K562 (cell line): ENCODE measurements around the gene ACTR3C. TPM values are rescaled to one million over a fixed set of nuclear protein-coding genes. Genes with fewer than 3 reads are reported as not detected.
"Not testable (repeated sequence)": the region's sequence is repeated elsewhere in the genome, so short reads cannot be mapped to it uniquely, and the experiment has no call there.

ENCODE experiments used
- ATF3 ChIP-seq, 2 experiments: fragments of 450-650 bp in 1 of 2; sonication (generic) in 1 of 2; formaldehyde crosslinking in 1 of 2; IDR thresholded peaks in 1 of 2; conservative IDR thresholded peaks in 1 of 2; 2 replicates each; pipeline versions ENCODE4 v1.6.1 to v1.8.1; 2016 to 2023; ENCODE audit warnings: mild to moderate bottlenecking in 2 of 2, moderate library complexity in 2 of 2, inconsistent platforms in 1 of 2, missing genetic modification reagents in 1 of 2
- HEY1 ChIP-seq: fragments of 250-450 bp; sonication (Bioruptor Pico); IDR thresholded peaks from 2 replicates; pipeline ENCODE4 v1.5.0; 2020; ENCODE audit warnings: mild to moderate bottlenecking, moderate library complexity, borderline replicate concordance
- KDM1A ChIP-seq, 2 experiments: fragments of 450-650 bp; IDR thresholded peaks; 2 replicates each; pipeline ENCODE4 v1.6.1; 2016; ENCODE audit warnings: mild to moderate bottlenecking in 2 of 2
- NR4A1 ChIP-seq, 2 experiments: fragments of 250-450 bp in 1 of 2; fragments of 450-650 bp in 1 of 2; sonication (Bioruptor Pico) in 1 of 2; IDR thresholded peaks; 2 replicates each; pipeline versions ENCODE4 v1.4.0 to v1.6.1; 2016 to 2020; ENCODE audit warnings: mild to moderate bottlenecking in 2 of 2, missing compliant biosample characterization in 1 of 2, missing genetic modification characterization in 1 of 2, moderate library complexity in 1 of 2
- SMARCA5 ChIP-seq: fragments of 450-650 bp; IDR thresholded peaks from 2 replicates; pipeline ENCODE4 v1.6.1; 2016
- TAF9B ChIP-seq: fragments of 450-650 bp; IDR thresholded peaks from 2 replicates; pipeline ENCODE4 v1.6.1; 2018; ENCODE audit warnings: mild to moderate bottlenecking; ENCODE audit not compliant: partially characterized antibody
- ZNF318 ChIP-seq, 2 experiments: fragments of 450-650 bp; IDR thresholded peaks; 2 replicates each; pipeline ENCODE4 v1.6.1; 2016; ENCODE audit warnings: mild to moderate bottlenecking in 2 of 2, borderline replicate concordance in 1 of 2, low read depth in 1 of 2, moderate library complexity in 1 of 2
- ZNF395 ChIP-seq: fragments of 200-800 bp; sonication (Bioruptor generic); IDR thresholded peaks from 2 replicates; pipeline ENCODE4 v1.6.1; 2017; ENCODE audit warnings: missing genetic modification characterization, missing compliant biosample characterization
- ZNF76 ChIP-seq: fragments of 250-450 bp; sonication (Bioruptor Pico); IDR thresholded peaks from 2 replicates; pipeline ENCODE4 v1.4.0; 2020; ENCODE audit warnings: mild to moderate bottlenecking, moderate library complexity, borderline replicate concordance
- ZNF766 ChIP-seq: fragments of 200-800 bp; sonication (Bioruptor generic); conservative IDR thresholded peaks from 2 replicates; pipeline ENCODE4 v1.6.1; 2016; ENCODE audit warnings: missing genetic modification characterization, missing compliant biosample characterization
- polyA plus RNA-seq, 8 experiments: library from polyadenylated mRNA; depleted of rRNA in 4 of 8; stranded (reverse) in 5 of 8; unstranded in 3 of 8; fragments of >200 nt; fragmentation: Nextera tagmentation in 2 of 8; fragmentation: Illumina TruSeq in 1 of 8; extraction: Ambion mirVana in 2 of 8; extraction: Trizol in 1 of 8; gene quantifications; 2 replicates each; pipeline versions ENCODE4 v1.2.1 to v1.2.3, GENCODE V29; 2011 to 2014; ENCODE audit warnings: inconsistent platforms in 1 of 8, missing spikeins in 1 of 8
- total RNA-seq, 7 experiments: library from RNA; depleted of rRNA in 6 of 7; stranded (reverse); fragments of >200 nt in 6 of 7; fragmentation: Illumina TruSeq in 2 of 7; extraction: Trizol in 2 of 7; gene quantifications; 2 replicates each; pipeline versions ENCODE4 v1.2.1 to v1.2.3, GENCODE V29; 2011 to 2021; ENCODE audit warnings: low replicate concordance in 1 of 7

Gene ACTR3C
- total and polyA plus RNA-seq, 9 of the 15 experiments (the other 6 are each of a cell fraction or from before 2014, with no cell fraction given) = 9.0 to 35.4 (median 13.3) TPM

GRCh38 chr7:150312649-150313366 lies 10.5 kb downstream of the ACTR3C start (continued):
- TF ChIP-seq ZNF318 (IDR thresholded peaks at IDR 0.05; ENCODE audit: borderline replicate concordance in 1 of 2, low read depth in 1 of 2) = peak in 1 of 2 experiments; percentile 86; a peak in 2 of 4 replicates
- peak; percentile 91 for TF ChIP-seq ZNF395 (CRISPR knock-in tag)
- peak; percentile 74 to 83; a peak in 3 of 4 replicates for TF ChIP-seq KDM1A (IDR thresholded peaks at IDR 0.05)
- TF ChIP-seq NR4A1 (CRISPR knock-in tag; IDR thresholded peaks at IDR 0.05) = not testable (repeated sequence)
- peak; percentile 82 for TF ChIP-seq NR4A1 (tag; IDR thresholded peaks at IDR 0.05)
- TF ChIP-seq HEY1 (CRISPR knock-in tag) = peak; percentile 97
- peak; percentile 92 for TF ChIP-seq ZNF76 (CRISPR knock-in tag)
- TF ChIP-seq ZNF766 (CRISPR knock-in tag) = peak; percentile 70; the same call in 1 of the 2 replicates
- peak; percentile 54; the same call in 1 of the 2 replicates for TF ChIP-seq ATF3 (IDR thresholded peaks at IDR 0.05)
- 0 out of 2 replicates have a peak, but pooled peaks have one; percentile 28 for TF ChIP-seq ATF3 (CRISPR knock-in tag; conservative IDR thresholded peaks at IDR 0.05)
- peak; percentile 61; the same call in 1 of the 2 replicates for TF ChIP-seq SMARCA5
- peak; percentile 86 for TF ChIP-seq TAF9B
